GM23338 (cell line): Measurements from ENCODE around the gene ZNF469.

Experiments used
- CREB1 ChIP-seq: fragments of 250-450 bp; sonication (Bioruptor Pico); IDR thresholded peaks from 2 replicates; pipeline ENCODE4 v1.5.0; 2020; ENCODE audit warnings: low read depth, mild to moderate bottlenecking, moderate library complexity
- EZH2 ChIP-seq: fragments of 200-600 bp; sonication (generic); IDR thresholded peaks from one replicate; pipeline ENCODE4 v1.8.0; 2017; ENCODE audit warnings: antibody characterized with exemption, mild to moderate bottlenecking, low read depth; ENCODE audit not compliant: unreplicated experiment
- EZH2phosphoT487 ChIP-seq: fragments of 200-600 bp; sonication (generic); IDR thresholded peaks from one replicate; pipeline ENCODE4 v1.8.1; 2018; ENCODE audit warnings: antibody characterized with exemption; ENCODE audit not compliant: unreplicated experiment
- JUNB ChIP-seq: IDR thresholded peaks from one replicate; pipeline ENCODE4 v1.6.1; 2016; ENCODE audit warnings: antibody characterized with exemption; ENCODE audit not compliant: unreplicated experiment
- NANOG ChIP-seq: IDR thresholded peaks from 2 replicates; pipeline ENCODE4 v1.6.1; 2016; ENCODE audit warnings: antibody characterized with exemption, borderline replicate concordance
- POLR2AphosphoS5 ChIP-seq: IDR thresholded peaks from 2 replicates; pipeline ENCODE4 v1.6.1; 2016; ENCODE audit warnings: antibody characterized with exemption, low read depth
- REST ChIP-seq: IDR thresholded peaks from one replicate; pipeline ENCODE4 v1.6.1; 2018; ENCODE audit warnings: antibody characterized with exemption; ENCODE audit not compliant: unreplicated experiment
- STAT1 ChIP-seq: IDR thresholded peaks from one replicate; pipeline ENCODE4 v1.6.1; 2016; ENCODE audit warnings: antibody characterized with exemption; ENCODE audit not compliant: unreplicated experiment
- ZNF114 ChIP-seq: fragments of 250-450 bp; sonication (Bioruptor Pico); IDR thresholded peaks from 2 replicates; pipeline ENCODE4 v1.5.0; 2020; ENCODE audit warnings: mild to moderate bottlenecking, moderate library complexity
- ZNF331 ChIP-seq: fragments of 250-450 bp; sonication (Bioruptor Pico); IDR thresholded peaks from 2 replicates; pipeline ENCODE4 v1.5.0; 2020; ENCODE audit warnings: low read depth, mild to moderate bottlenecking, moderate library complexity
- TF ChIP-seq, protein P1 (sequence below), 2 experiments: fragments of 200-600 bp in 1 of 2; sonication (generic) in 1 of 2; conservative IDR thresholded peaks; 2 replicates each; pipeline versions ENCODE4 v1.5.1 to v1.6.1; 2016 to 2017; ENCODE audit warnings: antibody characterized with exemption in 2 of 2, low read depth in 2 of 2, mild to moderate bottlenecking in 2 of 2, moderate library complexity in 1 of 2
- TF ChIP-seq, protein P2 (sequence below): fragments of 250-450 bp; sonication (Bioruptor Pico); IDR thresholded peaks from 2 replicates; pipeline ENCODE4 v1.5.0; 2020; ENCODE audit warnings: mild to moderate bottlenecking, moderate library complexity
- TF ChIP-seq, protein P3 (sequence below): IDR thresholded peaks from 2 replicates; pipeline ENCODE4 v1.6.1; 2016; ENCODE audit warnings: antibody characterized with exemption

GRCh38 chr16:88352261-88353200, 30.2 kb upstream of the ZNF469 start:
- TF ChIP-seq, protein P1, sequence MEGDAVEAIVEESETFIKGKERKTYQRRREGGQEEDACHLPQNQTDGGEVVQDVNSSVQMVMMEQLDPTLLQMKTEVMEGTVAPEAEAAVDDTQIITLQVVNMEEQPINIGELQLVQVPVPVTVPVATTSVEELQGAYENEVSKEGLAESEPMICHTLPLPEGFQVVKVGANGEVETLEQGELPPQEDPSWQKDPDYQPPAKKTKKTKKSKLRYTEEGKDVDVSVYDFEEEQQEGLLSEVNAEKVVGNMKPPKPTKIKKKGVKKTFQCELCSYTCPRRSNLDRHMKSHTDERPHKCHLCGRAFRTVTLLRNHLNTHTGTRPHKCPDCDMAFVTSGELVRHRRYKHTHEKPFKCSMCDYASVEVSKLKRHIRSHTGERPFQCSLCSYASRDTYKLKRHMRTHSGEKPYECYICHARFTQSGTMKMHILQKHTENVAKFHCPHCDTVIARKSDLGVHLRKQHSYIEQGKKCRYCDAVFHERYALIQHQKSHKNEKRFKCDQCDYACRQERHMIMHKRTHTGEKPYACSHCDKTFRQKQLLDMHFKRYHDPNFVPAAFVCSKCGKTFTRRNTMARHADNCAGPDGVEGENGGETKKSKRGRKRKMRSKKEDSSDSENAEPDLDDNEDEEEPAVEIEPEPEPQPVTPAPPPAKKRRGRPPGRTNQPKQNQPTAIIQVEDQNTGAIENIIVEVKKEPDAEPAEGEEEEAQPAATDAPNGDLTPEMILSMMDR (conservative IDR thresholded peaks at IDR 0.05; ENCODE audit: low read depth in 2 of 2): no peak
- TF ChIP-seq POLR2AphosphoS5 (no peak), REST (no peak), EZH2 (no peak), ZNF114 (CRISPR knock-in tag) (no peak), EZH2phosphoT487 (no peak), CREB1 (CRISPR knock-in tag) (no peak), JUNB (no peak), STAT1 (no peak), ZNF331 (no peak), NANOG (no peak)
- TF ChIP-seq, protein P2, sequence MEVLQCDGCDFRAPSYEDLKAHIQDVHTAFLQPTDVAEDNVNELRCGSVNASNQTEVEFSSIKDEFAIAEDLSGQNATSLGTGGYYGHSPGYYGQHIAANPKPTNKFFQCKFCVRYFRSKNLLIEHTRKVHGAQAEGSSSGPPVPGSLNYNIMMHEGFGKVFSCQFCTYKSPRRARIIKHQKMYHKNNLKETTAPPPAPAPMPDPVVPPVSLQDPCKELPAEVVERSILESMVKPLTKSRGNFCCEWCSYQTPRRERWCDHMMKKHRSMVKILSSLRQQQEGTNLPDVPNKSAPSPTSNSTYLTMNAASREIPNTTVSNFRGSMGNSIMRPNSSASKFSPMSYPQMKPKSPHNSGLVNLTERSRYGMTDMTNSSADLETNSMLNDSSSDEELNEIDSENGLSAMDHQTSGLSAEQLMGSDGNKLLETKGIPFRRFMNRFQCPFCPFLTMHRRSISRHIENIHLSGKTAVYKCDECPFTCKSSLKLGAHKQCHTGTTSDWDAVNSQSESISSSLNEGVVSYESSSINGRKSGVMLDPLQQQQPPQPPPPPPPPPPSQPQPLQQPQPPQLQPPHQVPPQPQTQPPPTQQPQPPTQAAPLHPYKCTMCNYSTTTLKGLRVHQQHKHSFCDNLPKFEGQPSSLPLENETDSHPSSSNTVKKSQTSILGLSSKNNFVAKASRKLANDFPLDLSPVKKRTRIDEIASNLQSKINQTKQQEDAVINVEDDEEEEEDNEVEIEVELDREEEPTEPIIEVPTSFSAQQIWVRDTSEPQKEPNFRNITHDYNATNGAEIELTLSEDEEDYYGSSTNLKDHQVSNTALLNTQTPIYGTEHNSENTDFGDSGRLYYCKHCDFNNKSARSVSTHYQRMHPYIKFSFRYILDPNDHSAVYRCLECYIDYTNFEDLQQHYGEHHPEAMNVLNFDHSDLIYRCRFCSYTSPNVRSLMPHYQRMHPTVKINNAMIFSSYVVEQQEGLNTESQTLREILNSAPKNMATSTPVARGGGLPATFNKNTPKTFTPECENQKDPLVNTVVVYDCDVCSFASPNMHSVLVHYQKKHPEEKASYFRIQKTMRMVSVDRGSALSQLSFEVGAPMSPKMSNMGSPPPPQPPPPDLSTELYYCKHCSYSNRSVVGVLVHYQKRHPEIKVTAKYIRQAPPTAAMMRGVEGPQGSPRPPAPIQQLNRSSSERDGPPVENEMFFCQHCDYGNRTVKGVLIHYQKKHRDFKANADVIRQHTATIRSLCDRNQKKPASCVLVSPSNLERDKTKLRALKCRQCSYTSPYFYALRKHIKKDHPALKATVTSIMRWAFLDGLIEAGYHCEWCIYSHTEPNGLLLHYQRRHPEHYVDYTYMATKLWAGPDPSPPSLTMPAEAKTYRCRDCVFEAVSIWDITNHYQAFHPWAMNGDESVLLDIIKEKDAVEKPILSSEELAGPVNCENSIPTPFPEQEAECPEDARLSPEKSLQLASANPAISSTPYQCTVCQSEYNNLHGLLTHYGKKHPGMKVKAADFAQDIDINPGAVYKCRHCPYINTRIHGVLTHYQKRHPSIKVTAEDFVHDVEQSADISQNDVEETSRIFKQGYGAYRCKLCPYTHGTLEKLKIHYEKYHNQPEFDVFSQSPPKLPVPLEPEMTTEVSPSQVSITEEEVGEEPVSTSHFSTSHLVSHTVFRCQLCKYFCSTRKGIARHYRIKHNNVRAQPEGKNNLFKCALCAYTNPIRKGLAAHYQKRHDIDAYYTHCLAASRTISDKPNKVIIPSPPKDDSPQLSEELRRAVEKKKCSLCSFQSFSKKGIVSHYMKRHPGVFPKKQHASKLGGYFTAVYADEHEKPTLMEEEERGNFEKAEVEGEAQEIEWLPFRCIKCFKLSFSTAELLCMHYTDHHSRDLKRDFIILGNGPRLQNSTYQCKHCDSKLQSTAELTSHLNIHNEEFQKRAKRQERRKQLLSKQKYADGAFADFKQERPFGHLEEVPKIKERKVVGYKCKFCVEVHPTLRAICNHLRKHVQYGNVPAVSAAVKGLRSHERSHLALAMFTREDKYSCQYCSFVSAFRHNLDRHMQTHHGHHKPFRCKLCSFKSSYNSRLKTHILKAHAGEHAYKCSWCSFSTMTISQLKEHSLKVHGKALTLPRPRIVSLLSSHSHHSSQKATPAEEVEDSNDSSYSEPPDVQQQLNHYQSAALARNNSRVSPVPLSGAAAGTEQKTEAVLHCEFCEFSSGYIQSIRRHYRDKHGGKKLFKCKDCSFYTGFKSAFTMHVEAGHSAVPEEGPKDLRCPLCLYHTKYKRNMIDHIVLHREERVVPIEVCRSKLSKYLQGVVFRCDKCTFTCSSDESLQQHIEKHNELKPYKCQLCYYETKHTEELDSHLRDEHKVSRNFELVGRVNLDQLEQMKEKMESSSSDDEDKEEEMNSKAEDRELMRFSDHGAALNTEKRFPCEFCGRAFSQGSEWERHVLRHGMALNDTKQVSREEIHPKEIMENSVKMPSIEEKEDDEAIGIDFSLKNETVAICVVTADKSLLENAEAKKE (CRISPR knock-in tag): no peak
- TF ChIP-seq, protein P3, sequence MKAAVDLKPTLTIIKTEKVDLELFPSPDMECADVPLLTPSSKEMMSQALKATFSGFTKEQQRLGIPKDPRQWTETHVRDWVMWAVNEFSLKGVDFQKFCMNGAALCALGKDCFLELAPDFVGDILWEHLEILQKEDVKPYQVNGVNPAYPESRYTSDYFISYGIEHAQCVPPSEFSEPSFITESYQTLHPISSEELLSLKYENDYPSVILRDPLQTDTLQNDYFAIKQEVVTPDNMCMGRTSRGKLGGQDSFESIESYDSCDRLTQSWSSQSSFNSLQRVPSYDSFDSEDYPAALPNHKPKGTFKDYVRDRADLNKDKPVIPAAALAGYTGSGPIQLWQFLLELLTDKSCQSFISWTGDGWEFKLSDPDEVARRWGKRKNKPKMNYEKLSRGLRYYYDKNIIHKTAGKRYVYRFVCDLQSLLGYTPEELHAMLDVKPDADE: no peak
